Head of caudate nucleus (tissue), 42 donors: ENCODE results near the gene PRKN.
A peak's percentile ranks its signal among the peaks of the same experiment; 100 is the strongest.

Experiments
- DNase-seq, 42 donors: peaks; one replicate each; pipeline versions ENCODE4 v3.0.0 to v3.0.0-alpha.2; 2020 to 2021; ENCODE audit warnings: mixed read lengths in 7 of 42
- intact Hi-C: fragments of 100-400 bp; cut with DNase I; formaldehyde crosslinking; loops from one replicate; pipeline ENCODE4 v1.15.0; 2022

Gene PRKN

GRCh38 chr6:161727083-161727833, 1000.3 kb downstream of the PRKN start:
- DNase-seq = no peak
- intact Hi-C loops = no loop called here

GRCh38 chr6:161722394-161722793, 1005.2 kb downstream of the PRKN start:
- intact Hi-C loops = no loop called here
- no peak for DNase-seq

DNA sequence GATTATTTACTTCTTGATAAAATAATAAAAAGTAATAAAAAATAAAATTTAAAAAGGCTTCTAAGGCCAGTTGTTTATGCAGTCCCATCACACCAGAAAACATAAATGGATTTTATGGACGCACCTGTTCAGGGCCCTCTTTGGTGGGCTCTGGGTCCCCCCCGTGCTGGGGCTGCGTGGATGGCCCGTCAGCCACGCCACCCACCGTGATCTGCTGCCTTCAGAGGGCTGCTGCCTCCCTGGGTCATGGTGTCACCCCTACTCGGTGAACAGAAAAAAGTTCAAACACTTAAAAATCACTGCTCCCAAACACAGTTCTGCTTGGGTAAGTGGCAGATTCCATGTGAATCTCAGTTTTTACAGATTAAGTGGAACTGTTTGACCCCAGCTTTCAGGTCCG, 1006.1 kb downstream of the PRKN start:
- no peak for DNase-seq
- intact Hi-C loops = no loop called here

- no peak for DNase-seq
- intact Hi-C loops = no loop called here
These were observed 1011.4 kb downstream of the PRKN start for GRCh38 chr6:161716176-161716575.

DNA sequence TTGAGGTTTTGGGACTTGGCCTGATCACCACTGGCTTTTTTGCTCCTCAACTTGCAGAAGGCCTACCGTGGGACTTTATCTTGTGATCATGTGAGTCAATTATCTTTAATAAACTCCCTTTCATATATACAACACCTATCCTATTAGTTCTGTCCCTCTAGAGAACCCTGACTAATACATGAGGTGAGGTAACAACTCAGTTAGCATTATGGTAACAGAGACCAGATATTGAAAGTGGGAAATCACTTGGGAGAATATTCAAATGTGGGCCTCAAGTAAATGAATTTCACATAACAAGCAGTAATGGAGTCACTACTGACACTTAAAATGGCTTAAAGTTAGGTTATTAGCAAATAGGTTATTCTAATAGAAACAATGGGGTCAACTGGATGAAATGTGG, 1015.6 kb downstream of the PRKN start:
- DNase-seq = no peak
- intact Hi-C loops = no loop called here

DNA sequence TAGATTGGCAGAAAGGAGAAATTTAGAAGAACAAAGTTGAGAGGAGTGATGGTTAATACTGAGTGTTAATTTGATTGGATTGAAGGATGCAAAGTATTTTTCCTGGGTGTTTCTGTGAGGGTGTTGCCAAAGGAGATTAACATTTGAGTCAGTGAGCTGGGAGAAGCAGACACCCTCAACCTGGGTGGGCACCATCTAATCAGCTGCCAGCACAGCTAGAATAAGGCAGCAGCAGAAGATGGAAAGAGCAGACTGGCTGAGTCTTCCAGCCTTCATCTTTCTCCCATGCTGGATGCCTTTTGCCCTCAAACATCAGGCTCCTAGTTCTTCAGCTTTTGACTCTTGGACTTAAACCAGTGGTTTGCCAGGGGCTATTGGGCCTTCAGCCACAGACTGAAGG, 1016.1 kb downstream of the PRKN start:
- intact Hi-C loops = no loop called here
- DNase-seq = no peak

- no peak for DNase-seq
- intact Hi-C loops = no loop called here
These were observed 1016.9 kb downstream of the PRKN start for GRCh38 chr6:161710698-161711097.

- intact Hi-C loops = no loop called here
- DNase-seq = no peak
These were observed 1026.5 kb downstream of the PRKN start for GRCh38 chr6:161701056-161701455.

- peak in 4 of 42 donors; percentile 8 to 25 (median 14) for DNase-seq
- intact Hi-C loops = no loop called here
These were observed 1030.8 kb downstream of the PRKN start for GRCh38 chr6:161696801-161697200.

GRCh38 chr6:161694995-161695394, 1032.6 kb downstream of the PRKN start:
- intact Hi-C loops = no loop called here

GRCh38 chr6:161686655-161687054, 1040.9 kb downstream of the PRKN start:
- intact Hi-C loops = no loop called here
- no peak for DNase-seq

More at GRCh38 chr6:161694995-161695394, 1032.6 kb downstream of the PRKN start:
- DNase-seq = peak in 1 of 42 donors; percentile 23

- intact Hi-C loops = no loop called here
These were observed 1042.7 kb downstream of the PRKN start for GRCh38 chr6:161684731-161685475.

GRCh38 chr6:161683400-161683799, 1044.2 kb downstream of the PRKN start:
- intact Hi-C loops = no loop called here

More at GRCh38 chr6:161684731-161685475, 1042.7 kb downstream of the PRKN start:
- DNase-seq = no peak

DNA sequence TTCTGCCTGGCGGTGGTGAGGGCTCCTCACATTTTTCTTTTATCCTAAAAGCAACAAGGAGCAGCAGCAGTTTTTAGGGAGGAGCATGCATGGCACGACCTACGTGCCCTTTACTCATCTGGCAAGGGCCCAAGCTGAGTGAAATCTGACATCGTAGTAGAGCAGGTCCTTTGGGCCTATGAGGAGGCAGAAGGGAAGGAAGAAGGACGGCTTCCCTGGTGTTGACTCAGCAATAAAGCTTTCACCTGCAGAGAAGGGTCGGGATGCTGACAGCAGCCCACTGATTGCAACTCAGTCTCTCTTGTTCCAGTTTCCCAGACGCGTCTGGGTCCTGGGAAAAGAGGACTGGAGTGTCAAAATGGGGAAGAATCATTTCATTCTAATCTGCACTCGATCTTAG, 1044.6 kb downstream of the PRKN start:
- DNase-seq = no peak
- intact Hi-C loops = no loop called here

More at GRCh38 chr6:161683400-161683799, 1044.2 kb downstream of the PRKN start:
- DNase-seq = no peak

DNA sequence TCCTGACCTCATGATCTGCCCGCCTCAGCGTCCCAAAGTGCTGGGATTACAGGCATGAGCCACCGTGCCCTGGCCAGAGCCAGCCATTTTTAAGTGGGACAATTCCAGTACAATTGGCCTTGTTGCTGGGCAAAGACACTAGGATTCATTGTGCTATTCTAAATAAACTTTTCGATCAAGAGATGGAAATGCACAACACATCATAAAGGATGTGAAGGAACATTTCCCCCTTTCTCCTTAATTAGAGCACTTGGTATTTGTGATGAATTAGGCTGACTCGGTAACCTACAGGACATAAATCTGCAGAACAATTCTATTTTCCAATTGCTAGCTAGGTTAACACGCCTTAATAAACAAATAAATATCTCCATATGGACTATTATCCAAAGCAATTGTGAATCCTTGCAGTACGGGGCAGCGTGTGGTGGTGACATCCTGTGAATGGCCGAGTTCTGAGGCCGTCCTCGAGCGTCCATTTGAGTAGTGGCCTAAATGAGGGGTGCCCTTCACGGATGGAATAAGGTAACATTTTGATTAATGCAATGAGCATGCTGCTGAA, 1047.5 kb downstream of the PRKN start:
- no peak for DNase-seq
- intact Hi-C loops = no loop called here

DNA sequence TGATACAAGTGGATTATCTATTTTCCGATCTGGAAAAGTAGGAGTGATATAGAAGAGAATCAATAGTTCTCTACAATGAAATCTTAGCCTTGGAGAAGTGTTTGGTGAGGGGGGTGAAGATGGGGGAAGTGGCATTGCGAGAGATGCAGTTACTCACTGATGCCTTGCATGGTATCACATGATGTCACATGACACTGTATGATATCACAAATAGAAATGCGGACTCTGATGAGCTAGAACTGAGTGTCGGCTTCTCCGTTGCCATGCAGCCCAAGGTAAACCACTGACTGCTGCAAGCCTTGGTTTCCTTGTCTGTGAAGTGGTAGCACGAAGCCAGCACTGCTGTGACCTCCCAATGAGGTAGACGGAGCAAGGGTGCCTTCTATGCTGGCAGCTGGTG, 1050.4 kb downstream of the PRKN start:
- intact Hi-C loops = no loop called here
- DNase-seq = no peak

- DNase-seq = no peak
- intact Hi-C loops = no loop called here
These were observed 1051.0 kb downstream of the PRKN start for GRCh38 chr6:161676586-161676985.

GRCh38 chr6:161674930-161675682, 1052.5 kb downstream of the PRKN start:
- no peak for DNase-seq
- intact Hi-C loops = no loop called here

- intact Hi-C loops = no loop called here
- DNase-seq = no peak
These were observed 1054.5 kb downstream of the PRKN start for GRCh38 chr6:161673026-161673425.

DNA sequence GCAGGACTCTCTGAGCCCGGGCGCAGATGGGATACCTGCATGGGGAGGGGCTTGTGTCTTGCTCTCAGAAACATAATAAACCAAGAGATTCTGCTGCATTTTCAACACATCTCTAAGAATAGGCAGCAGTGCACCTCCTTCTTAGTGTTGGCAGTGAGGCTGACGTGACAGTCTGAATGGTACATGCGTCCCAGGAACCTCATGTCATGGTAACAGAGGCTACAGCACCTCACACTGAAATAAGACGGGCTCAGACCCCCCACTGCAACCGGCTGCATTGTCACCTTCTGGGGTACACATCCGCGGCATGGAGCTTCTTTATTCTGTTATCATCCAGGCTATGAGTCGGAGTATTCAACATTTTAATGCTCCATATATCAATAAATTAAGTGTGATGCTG, 1056.4 kb downstream of the PRKN start:
- peak in 9 of 42 donors; percentile 12 to 61 (median 24) for DNase-seq
- intact Hi-C loops = no loop called here
